Stimulated activated CD8-positive, alpha-beta memory T cell treated with anti-CD3 and anti-CD28 coated beads, Interleukin-2, amount 100 ng/mL, for 48 hours (primary cell): ENCODE measurements around the gene SERPINF2.
"Not testable (repeated sequence)": the region's sequence is repeated elsewhere in the genome, so short reads cannot be mapped to it uniquely, and the experiment has no call there.

ENCODE experiments used
- DNase-seq, 2 donors: peaks; one replicate each; pipeline ENCODE4 v3.0.0-alpha.2; 2020; ENCODE audit warnings: low read depth in 2 of 2

The SERPINF2 gene

GRCh38 chr17:1735418-1735817 is 7.3 kb upstream of the SERPINF2 start:
- no peak for DNase-seq

- no peak for DNase-seq
These were observed 6.8 kb upstream of the SERPINF2 start for GRCh38 chr17:1735834-1736347.

GRCh38 chr17:1736348-1737281 is 6.1 kb upstream of the SERPINF2 start:
- peak; percentile 30 to 52 for DNase-seq

GRCh38 chr17:1737531-1738291 is 5.0 kb upstream of the SERPINF2 start:
- DNase-seq = no peak

- DNase-seq = not testable (repeated sequence)
These were observed 772 bp upstream of the SERPINF2 start for GRCh38 chr17:1741899-1742298.

- no peak for DNase-seq
These were observed 393 bp downstream of the SERPINF2 start for GRCh38 chr17:1743088-1743439.

- DNase-seq = no peak
These were observed 2.2 kb downstream of the SERPINF2 start for GRCh38 chr17:1744551-1745512.

- no peak for DNase-seq
These were observed 2.9 kb downstream of the SERPINF2 start for GRCh38 chr17:1745513-1746020.

GRCh38 chr17:1746975-1747543 is 4.4 kb downstream of the SERPINF2 start:
- DNase-seq = no peak

- no peak for DNase-seq
These were observed 8.0 kb downstream of the SERPINF2 start for GRCh38 chr17:1750628-1751027.

- no peak for DNase-seq
These were observed 10.0 kb downstream of the SERPINF2 start for GRCh38 chr17:1752425-1753262.

GRCh38 chr17:1753767-1754429 is 11.2 kb downstream of the SERPINF2 start:
- DNase-seq = no peak

GRCh38 chr17:1754430-1755112 is 11.9 kb downstream of the SERPINF2 start:
- no peak for DNase-seq

GRCh38 chr17:1755252-1755826 is 12.7 kb downstream of the SERPINF2 start:
- no peak for DNase-seq

GRCh38 chr17:1755827-1756262 is 13.2 kb downstream of the SERPINF2 start:
- DNase-seq = no peak

GRCh38 chr17:1758807-1759206 is 16.1 kb downstream of the SERPINF2 start:
- DNase-seq = no peak

GRCh38 chr17:1759529-1759928 is 16.9 kb downstream of the SERPINF2 start:
- no peak for DNase-seq

- no peak for DNase-seq
These were observed 19.7 kb downstream of the SERPINF2 start for GRCh38 chr17:1762233-1762900.
